ENCODE measurements around the gene SLFN5. TPM values are rescaled to one million over a fixed set of nuclear protein-coding genes. Genes with fewer than 3 reads are reported as not detected.

The SLFN5 gene
- polyA plus RNA-seq, 4 donors = 2.4 to 5.8 (median 3.0) TPM

GRCh38 chr17:35244341-35245195 is 1.7 kb downstream of the SLFN5 start:
- FAIRE-seq = no peak

GRCh38 chr17:35245196-35245486 is 2.3 kb downstream of the SLFN5 start:
- no peaks in the 10 kb centered on the region for H3K9me3 ChIP-seq (ENCODE audit: control insufficient read depth in 2 of 2, insufficient read depth in 1 of 2, low read depth in 1 of 2, low read length in 1 of 2)
- H3K4me1 ChIP-seq (ENCODE audit: control insufficient read depth in 3 of 3, insufficient read depth in 2 of 3, low read depth in 1 of 3, low read length in 2 of 3) = peaks cover 0 to 3% (median 0%) of the 10 kb centered on the region in 3 donors
- FAIRE-seq (no peak), DNase-seq (no peak)
- WGBS, 3 donors = 37 to 40% (median 37%) methylated on average over 1 of the region's 1 CpG
- no peaks in the 10 kb centered on the region for H3K27me3 ChIP-seq (ENCODE audit: control insufficient read depth in 3 of 3, insufficient read depth in 3 of 3, low read length in 3 of 3)
- H3K36me3 ChIP-seq (ENCODE audit: control insufficient read depth in 3 of 3, insufficient read depth in 2 of 3, low read depth in 1 of 3, low read length in 3 of 3) = no peaks in the 10 kb centered on the region
- H3K27ac ChIP-seq (ENCODE audit: low read depth in 1 of 3, low read length in 2 of 3) = peak overlapping the region in 1 of 3 donors; percentile 99
- H3K4me3 ChIP-seq (ENCODE audit: low read depth in 1 of 3, low read length in 3 of 3) = no peak overlapping the region

More at GRCh38 chr17:35244341-35245195, 1.7 kb downstream of the SLFN5 start:
- Histone ChIP-seq H3K27me3 (ENCODE audit: control insufficient read depth in 3 of 3, insufficient read depth in 3 of 3, low read length in 3 of 3) (no peaks in the 10 kb centered on the region), H3K36me3 (ENCODE audit: control insufficient read depth in 3 of 3, insufficient read depth in 2 of 3, low read depth in 1 of 3, low read length in 3 of 3) (no peaks in the 10 kb centered on the region), H3K4me1 (ENCODE audit: control insufficient read depth in 3 of 3, insufficient read depth in 2 of 3, low read depth in 1 of 3, low read length in 2 of 3) (peaks cover 0 to 3% (median 0%) of the 10 kb centered on the region in 3 donors), H3K4me3 (ENCODE audit: low read depth in 1 of 3, low read length in 3 of 3) (peak overlapping the region in 2 of 3 donors; percentile 76 to 94), H3K9me3 (ENCODE audit: control insufficient read depth in 2 of 2, insufficient read depth in 1 of 2, low read depth in 1 of 2, low read length in 1 of 2) (no peaks in the 10 kb centered on the region), H3K27ac (ENCODE audit: low read depth in 1 of 3, low read length in 2 of 3) (peak overlapping the region in 2 of 3 donors; percentile 38 to 99)
- peak; percentile 17 to 53 for DNase-seq
- WGBS, 3 donors = 5 to 24% (median 7%) methylated on average over 13 of the region's 13 CpGs

- 50 to 90% (median 74%) methylated on average over 2 of the region's 2 CpGs for WGBS, 3 donors
- no peaks in the 10 kb centered on the region for H3K9me3 ChIP-seq (ENCODE audit: control insufficient read depth in 2 of 2, insufficient read depth in 1 of 2, low read depth in 1 of 2, low read length in 1 of 2)
- no peaks in the 10 kb centered on the region for H3K27me3 ChIP-seq (ENCODE audit: control insufficient read depth in 3 of 3, insufficient read depth in 3 of 3, low read length in 3 of 3)
- DNase-seq (no peak), FAIRE-seq (no peak)
- H3K4me3 ChIP-seq (ENCODE audit: low read depth in 1 of 3, low read length in 3 of 3) = no peak overlapping the region
- no peaks in the 10 kb centered on the region for H3K4me1 ChIP-seq (ENCODE audit: control insufficient read depth in 3 of 3, insufficient read depth in 2 of 3, low read depth in 1 of 3, low read length in 2 of 3)
- no peaks in the 10 kb centered on the region for H3K36me3 ChIP-seq (ENCODE audit: control insufficient read depth in 3 of 3, insufficient read depth in 2 of 3, low read depth in 1 of 3, low read length in 3 of 3)
- H3K27ac ChIP-seq (ENCODE audit: low read depth in 1 of 3, low read length in 2 of 3) = no peak overlapping the region
These were observed 9.8 kb downstream of the SLFN5 start for GRCh38 chr17:35252651-35253050.

GRCh38 chr17:35254107-35254773 is 11.4 kb downstream of the SLFN5 start:
- peak overlapping the region in 1 of 3 donors; percentile 25 for H3K27ac ChIP-seq (ENCODE audit: low read depth in 1 of 3, low read length in 2 of 3)
- FAIRE-seq = no peak
- WGBS, 3 donors = 47 to 59% (median 51%) methylated on average over 8 of the region's 8 CpGs
- H3K27me3 ChIP-seq (ENCODE audit: control insufficient read depth in 3 of 3, insufficient read depth in 3 of 3, low read length in 3 of 3) = no peaks in the 10 kb centered on the region
- DNase-seq = peak; percentile 24 to 67
- no peaks in the 10 kb centered on the region for H3K9me3 ChIP-seq (ENCODE audit: control insufficient read depth in 2 of 2, insufficient read depth in 1 of 2, low read depth in 1 of 2, low read length in 1 of 2)
- H3K36me3 ChIP-seq (ENCODE audit: control insufficient read depth in 3 of 3, insufficient read depth in 2 of 3, low read depth in 1 of 3, low read length in 3 of 3) = no peaks in the 10 kb centered on the region
- H3K4me1 ChIP-seq (ENCODE audit: control insufficient read depth in 3 of 3, insufficient read depth in 2 of 3, low read depth in 1 of 3, low read length in 2 of 3) = no peaks in the 10 kb centered on the region
- no peak overlapping the region for H3K4me3 ChIP-seq (ENCODE audit: low read depth in 1 of 3, low read length in 3 of 3)

- H3K27me3 ChIP-seq (ENCODE audit: control insufficient read depth in 3 of 3, insufficient read depth in 3 of 3, low read length in 3 of 3) = no peaks in the 10 kb centered on the region
- no peaks in the 10 kb centered on the region for H3K36me3 ChIP-seq (ENCODE audit: control insufficient read depth in 3 of 3, insufficient read depth in 2 of 3, low read depth in 1 of 3, low read length in 3 of 3)
- H3K4me1 ChIP-seq (ENCODE audit: control insufficient read depth in 3 of 3, insufficient read depth in 2 of 3, low read depth in 1 of 3, low read length in 2 of 3) = no peaks in the 10 kb centered on the region
- DNase-seq = no peak
- no peak for FAIRE-seq
- H3K9me3 ChIP-seq (ENCODE audit: control insufficient read depth in 2 of 2, insufficient read depth in 1 of 2, low read depth in 1 of 2, low read length in 1 of 2) = no peaks in the 10 kb centered on the region
- H3K4me3 ChIP-seq (ENCODE audit: low read depth in 1 of 3, low read length in 3 of 3) = no peak overlapping the region
- WGBS, 3 donors = 97 to 99% (median 98%) methylated on average over 4 of the region's 4 CpGs
- H3K27ac ChIP-seq (ENCODE audit: low read depth in 1 of 3, low read length in 2 of 3) = no peak overlapping the region
These were observed 12.4 kb downstream of the SLFN5 start for GRCh38 chr17:35255316-35255715.

GRCh38 chr17:35256629-35257028 is 13.8 kb downstream of the SLFN5 start:
- Histone ChIP-seq H3K4me3 (ENCODE audit: low read depth in 1 of 3, low read length in 3 of 3) (no peak overlapping the region), H3K27me3 (ENCODE audit: control insufficient read depth in 3 of 3, insufficient read depth in 3 of 3, low read length in 3 of 3) (no peaks in the 10 kb centered on the region), H3K4me1 (ENCODE audit: control insufficient read depth in 3 of 3, insufficient read depth in 2 of 3, low read depth in 1 of 3, low read length in 2 of 3) (no peaks in the 10 kb centered on the region), H3K27ac (ENCODE audit: low read depth in 1 of 3, low read length in 2 of 3) (peak overlapping the region in 1 of 3 donors; percentile 72), H3K36me3 (ENCODE audit: control insufficient read depth in 3 of 3, insufficient read depth in 2 of 3, low read depth in 1 of 3, low read length in 3 of 3) (peaks cover 0 to under 1% (median 0%) of the 10 kb centered on the region in 3 donors), H3K9me3 (ENCODE audit: control insufficient read depth in 2 of 2, insufficient read depth in 1 of 2, low read depth in 1 of 2, low read length in 1 of 2) (no peaks in the 10 kb centered on the region)
- WGBS, 3 donors = 13 to 55% (median 33%) methylated on average over 5 of the region's 5 CpGs
- FAIRE-seq (no peak), DNase-seq (peak in 1 of 2 donors; percentile 32)

GRCh38 chr17:35257208-35257659 is 14.4 kb downstream of the SLFN5 start:
- WGBS, 3 donors = 3 to 34% (median 23%) methylated on average over 4 of the region's 4 CpGs
- FAIRE-seq (no peak), DNase-seq (peak in 1 of 2 donors; percentile 71)
- Histone ChIP-seq H3K4me3 (ENCODE audit: low read depth in 1 of 3, low read length in 3 of 3) (no peak overlapping the region), H3K4me1 (ENCODE audit: control insufficient read depth in 3 of 3, insufficient read depth in 2 of 3, low read depth in 1 of 3, low read length in 2 of 3) (no peaks in the 10 kb centered on the region), H3K9me3 (ENCODE audit: control insufficient read depth in 2 of 2, insufficient read depth in 1 of 2, low read depth in 1 of 2, low read length in 1 of 2) (no peaks in the 10 kb centered on the region), H3K27me3 (ENCODE audit: control insufficient read depth in 3 of 3, insufficient read depth in 3 of 3, low read length in 3 of 3) (no peaks in the 10 kb centered on the region), H3K27ac (ENCODE audit: low read depth in 1 of 3, low read length in 2 of 3) (peak overlapping the region in 1 of 3 donors; percentile 72), H3K36me3 (ENCODE audit: control insufficient read depth in 3 of 3, insufficient read depth in 2 of 3, low read depth in 1 of 3, low read length in 3 of 3) (peaks cover 0 to 5% (median 0%) of the 10 kb centered on the region in 3 donors)

GRCh38 chr17:35259001-35259400 is 16.1 kb downstream of the SLFN5 start:
- Histone ChIP-seq H3K9me3 (ENCODE audit: control insufficient read depth in 2 of 2, insufficient read depth in 1 of 2, low read depth in 1 of 2, low read length in 1 of 2) (no peaks in the 10 kb centered on the region), H3K4me1 (ENCODE audit: control insufficient read depth in 3 of 3, insufficient read depth in 2 of 3, low read depth in 1 of 3, low read length in 2 of 3) (no peaks in the 10 kb centered on the region), H3K36me3 (ENCODE audit: control insufficient read depth in 3 of 3, insufficient read depth in 2 of 3, low read depth in 1 of 3, low read length in 3 of 3) (peaks cover 0 to 5% (median 0%) of the 10 kb centered on the region in 3 donors), H3K27ac (ENCODE audit: low read depth in 1 of 3, low read length in 2 of 3) (no peak overlapping the region), H3K4me3 (ENCODE audit: low read depth in 1 of 3, low read length in 3 of 3) (no peak overlapping the region), H3K27me3 (ENCODE audit: control insufficient read depth in 3 of 3, insufficient read depth in 3 of 3, low read length in 3 of 3) (no peaks in the 10 kb centered on the region)
- WGBS, 3 donors = 92 to 95% (median 93%) methylated on average over 6 of the region's 6 CpGs
- FAIRE-seq (no peak), DNase-seq (no peak)

All from small intestine (tissue), 7 donors.